ENCODE measurements around the gene TP53RK.

TP53RK gene

DNA sequence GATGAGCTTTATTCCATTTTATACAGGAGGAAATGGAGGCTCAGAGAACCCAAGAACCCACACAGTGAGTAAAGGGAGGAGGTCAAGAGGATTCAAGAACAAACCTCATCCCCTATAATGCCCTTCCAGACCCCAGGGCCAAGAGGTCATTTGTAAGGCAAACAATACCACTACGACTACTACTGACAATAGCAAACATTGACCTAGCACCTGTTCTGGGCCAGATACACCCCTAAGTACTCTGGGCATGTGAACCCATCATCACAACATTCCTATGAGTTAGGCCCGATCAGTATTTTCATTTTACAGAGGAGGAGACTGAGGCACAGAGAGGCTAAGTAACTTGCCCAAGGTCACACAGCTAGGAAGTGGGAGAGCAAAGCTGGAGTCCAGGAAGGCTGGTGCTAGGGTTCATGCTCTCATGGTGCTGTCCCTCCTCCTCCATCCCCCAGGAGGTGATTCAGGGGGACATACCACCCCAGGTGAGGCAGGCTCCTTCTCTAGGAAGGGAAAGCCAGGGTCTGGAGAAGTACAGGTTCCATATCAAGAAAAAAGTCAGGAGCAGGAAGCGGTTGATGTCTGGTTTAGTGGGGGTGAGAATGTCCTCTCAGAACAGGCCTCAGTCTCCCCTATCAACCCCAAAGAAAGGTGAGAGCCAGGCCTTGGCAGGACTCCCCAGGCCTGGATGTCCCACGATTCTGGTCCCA is 51.7 kb downstream of the TP53RK start:
- DNase-seq: no peak

DNA sequence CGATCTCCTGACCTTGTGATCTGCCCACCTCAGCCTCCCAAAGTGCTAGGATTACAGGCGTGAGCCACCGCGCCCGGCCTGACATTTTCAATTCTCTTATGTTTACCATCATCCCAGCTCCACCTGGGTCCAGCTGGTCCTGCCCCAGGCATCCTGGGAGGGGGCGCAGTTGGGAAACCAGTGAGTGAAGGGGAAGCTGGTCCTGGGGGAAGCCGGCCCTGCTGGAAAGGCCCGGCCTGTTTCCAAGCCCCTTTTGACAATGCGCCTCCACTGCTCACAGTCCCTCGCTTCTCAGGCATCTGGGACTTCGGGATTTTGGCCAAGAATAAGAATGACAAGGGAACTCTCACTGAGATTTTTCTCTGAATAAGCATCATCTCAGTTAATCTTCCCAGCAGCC is 52.2 kb downstream of the TP53RK start:
- DNase-seq: no peak

DNA sequence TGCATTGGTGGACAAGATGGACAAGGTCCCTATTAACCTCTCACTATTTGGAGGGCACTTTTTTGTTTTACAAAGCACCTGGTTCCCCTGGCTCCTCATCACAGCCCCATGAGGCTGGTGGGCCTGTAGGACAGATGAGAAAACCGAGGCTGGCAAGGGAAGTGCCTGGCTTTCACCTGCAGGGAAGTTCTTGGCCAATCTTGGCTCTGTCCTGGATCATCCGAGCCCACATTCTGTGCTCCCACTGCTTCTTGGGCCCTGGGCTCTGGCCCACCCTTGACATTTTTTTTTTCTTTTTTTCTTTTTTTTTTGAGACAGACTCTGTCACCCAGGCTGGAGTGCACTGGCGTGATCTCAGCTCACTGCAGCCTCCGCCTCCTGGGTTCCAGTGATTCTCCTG is 52.7 kb downstream of the TP53RK start:
- DNase-seq: no peak

GRCh38 chr20:46635514-46636136 is 53.6 kb downstream of the TP53RK start:
- DNase-seq: no peak

- DNase-seq: no peak
These were observed 54.7 kb downstream of the TP53RK start for GRCh38 chr20:46634528-46634927.
